GM12891 (cell line): ENCODE data around the gene CTNNA2.

Source experiments
- POLR2A ChIP-seq: IDR thresholded peaks from 2 replicates; pipeline ENCODE4 v1.6.1; 2011; ENCODE audit warnings: low read depth, low read length, control low read depth
- POLR2AphosphoS5 ChIP-seq: IDR thresholded peaks from 2 replicates; pipeline ENCODE4 v1.6.1; 2011; ENCODE audit warnings: low read depth, low read length, control low read depth

DNA sequence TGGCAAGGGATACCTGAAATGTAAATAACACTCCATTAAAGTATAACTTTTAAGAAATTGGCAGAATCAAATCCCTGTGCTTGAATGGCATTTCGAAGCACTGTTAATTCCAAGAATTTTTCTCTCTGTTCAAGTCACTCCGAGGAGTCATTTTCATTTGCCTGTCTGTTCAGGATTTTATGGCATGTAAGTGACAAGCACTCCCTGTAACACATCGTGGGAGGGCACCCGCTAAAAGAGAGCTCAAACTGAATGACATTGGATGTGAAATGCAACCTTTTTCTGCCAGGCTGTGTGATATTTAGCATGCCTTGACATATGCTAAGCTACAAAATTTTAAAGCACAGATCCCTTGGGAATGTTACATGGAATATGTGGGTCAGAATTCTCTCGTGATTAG is 452.1 kb downstream of the CTNNA2 start:
- TF ChIP-seq POLR2AphosphoS5 (no peak), POLR2A (no peak)
